ENCODE measurements around the gene COL19A1.
"Not testable (repeated sequence)": the region's sequence is repeated elsewhere in the genome, so short reads cannot be mapped to it uniquely, and the experiment has no call there.

DNA sequence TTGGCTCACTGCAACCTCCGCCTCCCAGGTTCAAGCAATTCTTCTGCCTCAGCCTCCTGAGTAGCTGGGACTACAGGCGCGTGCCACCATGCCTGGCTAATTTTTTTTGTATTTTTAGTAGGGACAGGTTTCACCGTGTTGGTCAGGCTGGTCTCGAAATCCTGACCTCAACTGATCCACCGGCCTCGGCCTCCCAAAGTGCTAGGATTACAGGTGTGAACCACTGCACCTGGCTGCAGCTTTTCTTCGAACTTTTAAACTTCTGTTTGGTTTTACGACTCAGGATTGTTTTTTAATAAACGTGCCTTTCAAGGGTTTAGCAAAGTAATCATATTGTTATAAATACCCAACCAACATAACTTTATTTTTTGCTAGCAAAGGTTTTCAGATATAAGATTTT lies 156.8 kb downstream of the COL19A1 start:
- not testable (repeated sequence) for TF ChIP-seq FOXP2 (optimal IDR thresholded peaks at IDR 0.05; ENCODE audit: control extremely low read depth, extremely low read length, insufficient read depth); POLR2AphosphoS5 (IDR thresholded peaks at IDR 0.05; ENCODE audit: borderline replicate concordance, low read depth, low read length); EZH2 (IDR thresholded peaks at IDR 0.05)
